HG03439 (cell line): Measurements from ENCODE around the gene SYNDIG1.

Experiments
- ATAC-seq: cut with Tn5 transposase; IDR thresholded peaks from one replicate; pipeline ENCODE4 v1.9.1; 2021; ENCODE audit warnings: mild to moderate bottlenecking, moderate library complexity; ENCODE audit not compliant: unreplicated experiment

SYNDIG1 gene

DNA sequence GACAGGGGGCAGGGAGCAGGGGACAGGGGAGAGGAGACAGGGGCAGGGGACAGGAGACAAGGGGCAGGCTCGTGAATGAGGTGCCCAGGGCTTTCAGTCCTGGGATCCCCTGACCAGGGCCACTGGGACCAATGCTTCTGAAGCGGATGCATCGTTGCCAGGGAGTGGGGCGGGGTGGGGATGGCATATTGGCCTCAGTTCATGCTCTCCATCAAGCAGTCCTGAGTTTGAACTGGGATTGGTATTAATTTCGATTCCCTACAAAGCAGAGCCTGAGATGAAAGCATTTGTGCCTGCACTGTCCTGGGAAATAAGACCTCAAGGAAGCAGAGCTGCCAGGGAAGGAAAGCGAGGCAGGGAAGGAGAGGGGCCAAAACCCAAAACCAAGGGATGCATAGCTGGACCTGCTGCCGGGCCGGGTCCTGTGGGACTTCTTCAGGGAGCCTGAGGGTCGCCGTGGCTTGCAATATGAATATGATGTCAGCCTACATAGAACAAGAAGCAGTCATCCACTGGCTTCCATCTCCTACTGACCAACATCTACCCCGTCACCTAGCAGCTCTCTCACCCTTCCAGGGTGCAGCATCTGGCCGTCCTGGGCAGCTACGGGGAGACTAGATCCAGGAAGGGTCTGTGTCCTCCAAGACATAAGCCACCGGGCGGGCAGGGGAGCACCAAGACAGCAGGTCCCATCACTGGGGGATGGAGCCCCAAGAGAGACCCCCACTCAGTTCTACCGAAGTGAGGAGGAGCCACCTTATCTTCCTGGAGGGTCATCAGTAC is 233.3 kb downstream of the SYNDIG1 start:
- ATAC-seq = no peak

DNA sequence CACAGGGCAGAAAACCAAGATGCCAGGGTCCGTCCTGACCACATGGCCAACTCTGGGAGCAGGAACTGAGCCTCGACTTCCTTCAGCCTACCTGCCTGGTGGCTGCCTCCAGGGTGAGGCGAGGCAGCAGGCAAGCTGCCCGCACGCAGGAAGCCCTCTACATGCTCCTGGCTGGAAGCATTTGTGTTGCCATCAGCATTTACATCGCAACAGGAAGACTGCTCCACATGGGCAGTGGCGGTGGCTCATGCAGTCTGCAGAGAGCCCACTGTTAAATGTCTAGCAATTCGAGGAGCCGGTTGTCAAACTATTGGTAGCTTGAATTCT is 233.8 kb downstream of the SYNDIG1 start:
- no peak for ATAC-seq

DNA sequence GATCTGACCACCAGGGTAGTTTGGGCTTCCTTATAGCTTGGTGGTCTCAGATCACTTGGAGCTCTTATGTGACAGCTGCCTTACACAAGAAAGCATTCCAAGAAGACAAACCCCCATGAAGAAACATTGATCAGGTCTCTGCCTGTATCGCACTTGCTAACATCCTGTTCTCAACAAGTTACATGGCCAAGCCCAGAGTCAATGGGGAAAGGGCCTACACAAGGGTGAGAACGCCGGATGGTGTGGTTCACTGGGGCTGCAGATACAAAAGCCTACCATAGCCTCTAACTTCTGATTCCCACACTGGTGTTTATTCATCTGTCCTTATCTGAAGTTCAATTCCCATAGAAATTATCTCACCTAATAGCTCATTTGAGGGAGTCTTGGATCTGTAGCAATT is 235.5 kb downstream of the SYNDIG1 start:
- ATAC-seq = no peak

DNA sequence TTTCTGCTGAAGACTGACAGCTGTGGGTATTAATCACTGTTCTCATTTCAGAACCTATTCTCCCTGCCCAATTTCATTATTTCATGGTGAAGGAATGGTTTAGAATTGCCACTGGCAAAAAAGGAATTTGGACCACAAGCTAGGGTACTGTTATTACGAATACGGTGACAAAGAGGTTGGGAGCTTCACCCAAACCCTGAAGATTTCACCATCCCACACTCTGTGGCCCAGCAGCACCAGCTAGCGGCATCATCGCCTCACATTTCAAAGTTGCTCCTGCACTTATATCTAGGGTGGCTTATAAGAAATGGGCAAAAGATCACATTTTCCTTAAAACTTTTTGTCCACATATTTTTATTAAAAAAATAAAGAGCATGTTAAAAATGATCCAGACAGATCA is 236.1 kb downstream of the SYNDIG1 start:
- no peak for ATAC-seq

DNA sequence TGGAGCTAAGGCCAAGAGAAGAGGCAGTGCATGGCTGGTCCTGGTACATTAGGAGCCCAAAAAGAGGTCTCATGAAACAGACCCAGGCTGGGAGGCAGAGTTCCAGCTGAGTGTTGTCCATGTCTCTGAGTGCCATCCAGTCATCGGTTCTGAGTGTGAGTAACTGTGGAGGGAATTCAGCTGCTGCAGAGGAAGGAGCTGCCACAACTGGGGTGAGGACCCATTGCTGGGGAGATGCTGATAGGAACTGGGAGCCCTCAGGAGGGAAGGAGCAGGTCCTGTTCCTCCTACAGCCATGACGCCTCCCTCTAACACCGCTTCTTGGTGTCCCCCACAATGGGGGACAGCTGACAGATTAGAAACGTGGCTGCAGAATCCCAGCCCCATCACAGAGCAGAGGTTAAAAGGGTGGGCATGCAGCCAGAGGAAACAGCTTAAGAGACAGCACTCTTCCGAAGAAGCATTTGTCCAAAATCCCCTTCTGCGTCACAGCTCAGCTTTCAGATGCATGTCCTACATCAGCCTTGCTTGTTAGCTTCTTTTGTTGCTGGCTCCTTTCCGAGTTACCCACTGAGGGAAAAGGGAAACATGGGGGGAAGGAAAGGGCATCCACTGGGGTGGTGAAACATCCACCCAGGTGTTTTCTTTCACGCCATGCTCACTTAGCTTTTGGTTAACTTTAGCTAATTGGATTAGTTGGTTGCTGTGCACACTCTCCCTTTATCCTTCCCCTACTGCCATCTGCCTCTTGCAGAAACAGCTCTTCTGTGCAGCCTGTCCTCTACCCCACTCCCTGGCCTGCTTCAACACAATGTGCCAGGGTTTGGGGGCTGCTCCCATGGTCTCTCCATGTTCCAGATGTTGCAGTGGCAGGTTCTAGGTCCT is 239.2 kb downstream of the SYNDIG1 start:
- no peak for ATAC-seq
